Endothelial cell (in vitro differentiated cells): ENCODE measurements around the gene TPST1. TPM values are rescaled to one million over a fixed set of nuclear protein-coding genes. Genes with fewer than 3 reads are reported as not detected.
"Not testable (repeated sequence)": the region's sequence is repeated elsewhere in the genome, so short reads cannot be mapped to it uniquely, and the experiment has no call there.

Source experiments
- DNase-seq: peaks from one replicate; pipeline ENCODE4 v3.0.0; 2021; ENCODE audit warnings: low spot score
- H3K27ac Mint-ChIP-seq: one replicate; pipeline ENCODE4 v1.8.0; 2021; ENCODE audit warnings: mixed read lengths, inconsistent platforms; ENCODE audit not compliant: unreplicated experiment
- H3K27me3 Mint-ChIP-seq: one replicate; pipeline ENCODE4 v1.8.0; 2021; ENCODE audit warnings: mild to moderate bottlenecking, moderate library complexity, mixed read lengths, inconsistent platforms; ENCODE audit not compliant: unreplicated experiment
- H3K36me3 Mint-ChIP-seq: one replicate; pipeline ENCODE4 v1.8.0; 2021; ENCODE audit warnings: mild to moderate bottlenecking, low read depth, mixed read lengths, inconsistent platforms; ENCODE audit not compliant: unreplicated experiment
- H3K4me1 Mint-ChIP-seq: one replicate; pipeline ENCODE4 v1.8.0; 2021; ENCODE audit warnings: mild to moderate bottlenecking, mixed read lengths, inconsistent platforms; ENCODE audit not compliant: unreplicated experiment
- H3K4me3 Mint-ChIP-seq: one replicate; pipeline ENCODE4 v1.8.0; 2021; ENCODE audit warnings: mild to moderate bottlenecking, mixed read lengths, inconsistent platforms; ENCODE audit not compliant: unreplicated experiment
- H3K9me3 Mint-ChIP-seq: one replicate; pipeline ENCODE4 v1.8.0; 2021; ENCODE audit warnings: mixed read lengths, inconsistent platforms; ENCODE audit not compliant: unreplicated experiment
- total RNA-seq: library from RNA; stranded (reverse); fragmentation: NEBNext Ultra II Directional; extraction: Animal tissue kit (Norgen Biotek cat#: 25700); gene quantifications from one replicate; pipeline ENCODE4 v1.2.1, GENCODE V29; 2021; ENCODE audit not compliant: unreplicated experiment
- TF ChIP-seq, protein P1 (sequence below): fragments of 200-600 bp; sonication (generic); IDR thresholded peaks from one replicate; pipeline ENCODE4 v1.5.0; 2021; ENCODE audit warnings: antibody characterized with exemption; ENCODE audit not compliant: unreplicated experiment

TPST1 gene
- total RNA-seq, 1 donor from 2014 or later = 17.7 TPM

DNA sequence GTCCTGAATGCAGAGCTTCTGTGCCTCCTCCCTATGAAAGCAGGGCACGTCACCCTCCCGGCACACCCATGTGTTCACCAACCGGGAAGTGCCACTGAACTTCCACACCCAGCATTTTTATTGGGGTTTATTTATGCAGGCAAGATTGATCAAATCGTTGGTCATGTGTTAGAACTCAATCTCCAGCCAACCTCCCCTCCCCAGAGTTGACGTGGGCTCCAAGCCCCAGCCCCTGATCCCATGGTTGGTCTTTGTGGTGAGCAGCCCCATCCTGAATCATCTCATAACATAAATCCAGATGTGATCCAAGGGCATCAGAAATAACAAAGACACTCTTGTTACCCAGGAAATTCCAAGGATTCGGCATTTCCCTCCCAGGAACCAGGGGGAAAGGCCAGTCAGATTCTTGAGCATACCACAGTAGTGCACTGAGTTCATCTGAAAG lies 151.2 kb downstream of the TPST1 start:
- peaks cover 6% of the 10 kb centered on the region for H3K27me3 Mint-ChIP-seq
- H3K9me3 Mint-ChIP-seq = no peaks in the 10 kb centered on the region
- DNase-seq = no peak
- H3K4me1 Mint-ChIP-seq = peaks cover 7% of the 10 kb centered on the region
- H3K4me3 Mint-ChIP-seq = no peak overlapping the region
- no peaks in the 10 kb centered on the region for H3K36me3 Mint-ChIP-seq
- no peak overlapping the region for H3K27ac Mint-ChIP-seq
- TF ChIP-seq, protein P1, sequence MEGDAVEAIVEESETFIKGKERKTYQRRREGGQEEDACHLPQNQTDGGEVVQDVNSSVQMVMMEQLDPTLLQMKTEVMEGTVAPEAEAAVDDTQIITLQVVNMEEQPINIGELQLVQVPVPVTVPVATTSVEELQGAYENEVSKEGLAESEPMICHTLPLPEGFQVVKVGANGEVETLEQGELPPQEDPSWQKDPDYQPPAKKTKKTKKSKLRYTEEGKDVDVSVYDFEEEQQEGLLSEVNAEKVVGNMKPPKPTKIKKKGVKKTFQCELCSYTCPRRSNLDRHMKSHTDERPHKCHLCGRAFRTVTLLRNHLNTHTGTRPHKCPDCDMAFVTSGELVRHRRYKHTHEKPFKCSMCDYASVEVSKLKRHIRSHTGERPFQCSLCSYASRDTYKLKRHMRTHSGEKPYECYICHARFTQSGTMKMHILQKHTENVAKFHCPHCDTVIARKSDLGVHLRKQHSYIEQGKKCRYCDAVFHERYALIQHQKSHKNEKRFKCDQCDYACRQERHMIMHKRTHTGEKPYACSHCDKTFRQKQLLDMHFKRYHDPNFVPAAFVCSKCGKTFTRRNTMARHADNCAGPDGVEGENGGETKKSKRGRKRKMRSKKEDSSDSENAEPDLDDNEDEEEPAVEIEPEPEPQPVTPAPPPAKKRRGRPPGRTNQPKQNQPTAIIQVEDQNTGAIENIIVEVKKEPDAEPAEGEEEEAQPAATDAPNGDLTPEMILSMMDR = no peak

DNA sequence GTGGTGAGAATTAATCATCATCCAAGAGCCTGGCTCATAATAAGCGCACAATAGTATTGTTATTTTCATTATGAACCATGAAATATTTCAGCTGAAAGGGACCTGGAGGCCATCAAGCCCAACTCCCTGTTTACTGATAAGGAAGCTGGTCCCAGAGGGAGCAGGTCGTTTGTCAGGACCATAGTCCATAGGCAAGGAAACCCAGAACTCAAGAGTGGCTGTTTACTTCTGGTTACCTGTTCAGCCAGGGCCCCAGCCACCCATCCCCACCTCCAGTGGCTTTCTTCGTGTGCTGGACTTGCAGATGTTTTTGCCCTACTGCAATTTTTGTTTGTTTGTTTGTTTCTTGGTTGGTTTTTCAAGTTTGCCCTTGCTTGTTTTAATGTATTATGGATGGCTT lies 152.0 kb downstream of the TPST1 start:
- TF ChIP-seq, protein P1 = no peak
- no peak for DNase-seq

DNA sequence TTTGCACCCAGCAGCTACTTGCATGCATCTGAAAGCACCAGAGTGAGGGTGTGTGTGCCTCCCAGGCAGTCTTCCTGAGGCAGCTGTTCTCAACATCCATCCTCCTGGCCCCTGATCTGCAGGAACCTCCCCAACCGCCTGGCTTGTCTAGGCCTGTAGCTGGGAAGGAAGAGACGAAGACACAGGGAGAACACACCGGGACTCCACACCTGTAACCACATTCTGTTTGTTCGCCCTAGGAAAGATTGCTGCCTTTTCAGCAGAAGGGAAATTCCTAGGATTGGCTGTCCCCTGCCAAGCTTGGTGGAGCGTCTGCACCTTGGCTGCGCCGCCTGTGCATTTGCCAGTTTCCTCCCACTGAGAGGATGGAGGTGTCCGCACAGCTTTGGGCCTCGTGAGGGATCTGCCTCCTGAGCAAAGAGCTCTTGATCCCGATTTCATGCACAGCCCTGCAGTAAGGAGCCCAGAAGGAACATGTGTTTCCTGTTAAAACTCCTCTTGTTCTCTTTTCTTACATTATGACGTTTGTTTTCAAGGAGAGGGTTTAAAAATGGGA lies 154.6 kb downstream of the TPST1 start:
- Mint-ChIP-seq H3K4me3 (no peak overlapping the region), H3K4me1 (peaks cover 7% of the 10 kb centered on the region), H3K27me3 (peaks cover 3% of the 10 kb centered on the region), H3K9me3 (no peaks in the 10 kb centered on the region), H3K36me3 (no peaks in the 10 kb centered on the region), H3K27ac (no peak overlapping the region)
- TF ChIP-seq, protein P1 = no peak
- no peak for DNase-seq

More for the DNA sequence above, 152.0 kb downstream of the TPST1 start:
- Mint-ChIP-seq H3K27me3 (peaks cover 7% of the 10 kb centered on the region), H3K4me3 (no peak overlapping the region), H3K9me3 (no peaks in the 10 kb centered on the region), H3K36me3 (no peaks in the 10 kb centered on the region), H3K4me1 (peaks cover 7% of the 10 kb centered on the region), H3K27ac (no peak overlapping the region)

DNA sequence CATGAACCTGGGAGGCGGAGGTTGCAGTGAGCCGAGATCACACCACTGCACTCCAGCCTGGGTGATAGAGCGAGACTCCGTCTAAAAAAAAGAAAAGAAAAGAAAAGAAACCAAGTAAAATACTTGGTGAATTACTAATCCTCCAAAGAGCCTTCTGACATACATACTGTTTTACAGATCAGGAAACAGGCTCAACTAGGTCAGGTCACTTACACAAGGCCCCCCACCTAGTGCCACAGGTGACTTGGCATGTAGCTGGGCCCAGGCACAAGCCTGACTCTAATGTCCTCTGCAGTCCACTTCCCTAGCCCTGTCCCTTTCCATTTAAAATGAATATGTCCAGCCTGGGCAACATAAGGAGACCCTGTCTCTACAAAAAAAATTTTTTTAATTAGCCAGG lies 157.0 kb downstream of the TPST1 start:
- Mint-ChIP-seq H3K36me3 (no peaks in the 10 kb centered on the region), H3K4me3 (no peak overlapping the region), H3K4me1 (peaks cover 3% of the 10 kb centered on the region), H3K27ac (no peak overlapping the region), H3K27me3 (peaks cover 5% of the 10 kb centered on the region), H3K9me3 (no peaks in the 10 kb centered on the region)
- TF ChIP-seq, protein P1 = no peak
- no peak for DNase-seq

DNA sequence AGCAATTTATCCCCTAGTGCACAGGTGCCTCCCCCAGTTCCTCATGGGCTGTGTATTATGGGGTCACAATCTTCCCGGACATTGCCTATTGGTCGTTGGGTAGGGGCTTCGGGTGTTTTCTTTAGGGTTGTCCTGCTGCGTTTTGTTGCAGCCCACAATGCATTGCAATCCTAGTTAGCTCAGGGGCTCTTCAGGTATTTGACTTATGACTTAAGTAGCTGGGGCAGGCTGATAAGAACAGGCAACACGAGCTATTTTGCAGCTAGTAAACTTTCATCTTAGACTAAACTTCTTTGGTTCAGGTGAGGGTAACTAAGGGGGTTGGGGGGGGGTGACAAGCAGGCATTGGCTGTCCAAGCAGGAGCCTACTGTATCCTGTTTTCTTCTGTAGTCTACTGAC lies 158.5 kb downstream of the TPST1 start:
- TF ChIP-seq, protein P1 = no peak

DNA sequence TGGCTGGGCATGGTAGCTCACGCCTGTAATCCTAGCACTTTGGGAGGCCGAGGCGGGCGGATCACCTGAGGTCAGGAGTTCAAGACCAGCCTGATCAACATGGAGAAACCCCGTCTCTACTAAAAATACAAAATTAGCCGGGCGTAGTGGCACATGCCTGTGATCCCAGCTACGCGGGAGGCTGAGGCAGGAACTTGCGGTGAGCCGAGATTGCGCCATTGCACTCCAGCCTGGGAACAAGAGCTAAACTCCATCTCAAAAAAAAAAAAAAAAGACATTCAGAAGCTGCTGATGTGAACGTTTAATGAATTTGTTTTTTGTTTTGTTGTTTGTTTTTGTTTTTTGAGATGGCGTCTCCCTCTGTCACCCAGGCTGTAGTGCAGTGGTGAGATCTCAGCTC lies 159.9 kb downstream of the TPST1 start:
- H3K9me3 Mint-ChIP-seq, H3K36me3 Mint-ChIP-seq, H3K27ac Mint-ChIP-seq, H3K27me3 Mint-ChIP-seq, DNase-seq, H3K4me3 Mint-ChIP-seq, H3K4me1 Mint-ChIP-seq: not testable (repeated sequence)

More for the DNA sequence above, 158.5 kb downstream of the TPST1 start:
- H3K27me3 Mint-ChIP-seq = peaks cover 5% of the 10 kb centered on the region
- no peaks in the 10 kb centered on the region for H3K36me3 Mint-ChIP-seq
- peaks cover 3% of the 10 kb centered on the region for H3K4me1 Mint-ChIP-seq
- no peak overlapping the region for H3K27ac Mint-ChIP-seq
- no peaks in the 10 kb centered on the region for H3K9me3 Mint-ChIP-seq
- H3K4me3 Mint-ChIP-seq = no peak overlapping the region
- no peak for DNase-seq
